HFFc6 (cell line): ENCODE results near the gene MSX2. TPM values are rescaled to one million over a fixed set of nuclear protein-coding genes. Genes with fewer than 3 reads are reported as not detected.

Experiments
- DNase-seq: peaks from one replicate; pipeline ENCODE4 v3.0.0-alpha.2; 2018
- H3K27ac Mint-ChIP-seq: 2 replicates; pipeline ENCODE4 v1.8.0; 2020; ENCODE audit warnings: mild to moderate bottlenecking, mixed read lengths
- H3K27me3 Mint-ChIP-seq: 2 replicates; pipeline ENCODE4 v1.8.0; 2021; ENCODE audit warnings: mild to moderate bottlenecking, moderate library complexity, mixed read lengths; ENCODE audit not compliant: insufficient read depth
- H3K36me3 Mint-ChIP-seq: 2 replicates; pipeline ENCODE4 v1.8.0; 2021; ENCODE audit warnings: low read depth, mixed read lengths
- H3K4me1 Mint-ChIP-seq: 2 replicates; pipeline ENCODE4 v1.8.0; 2020; ENCODE audit warnings: low read depth, mixed read lengths
- H3K4me3 Mint-ChIP-seq: 2 replicates; pipeline ENCODE4 v1.8.0; 2020; ENCODE audit warnings: mild to moderate bottlenecking, moderate library complexity, mixed read lengths
- H3K9me3 Mint-ChIP-seq: 2 replicates; pipeline ENCODE4 v1.8.0; 2020; ENCODE audit warnings: mild to moderate bottlenecking, mixed read lengths
- total RNA-seq, 6 experiments: library from RNA; stranded (reverse); fragmentation: NEBNext Ultra II Directional; extraction: Animal tissue kit (Norgen Biotek cat#: 25700); gene quantifications; 2 replicates in 1 of 6; 3 replicates in 5 of 6; pipeline ENCODE4 v1.2.3, GENCODE V29; 2021
- TF ChIP-seq, protein P1 (sequence below): fragments of 200-600 bp; sonication (generic); IDR thresholded peaks from 2 replicates; pipeline ENCODE4 v1.5.0; 2021; ENCODE audit warnings: antibody characterized with exemption, mild to moderate bottlenecking

MSX2 gene
- total RNA-seq, 6 experiments from 2014 or later, result not detected

GRCh38 chr5:174765540-174765939, 41.2 kb downstream of the MSX2 start:
- H3K27me3 Mint-ChIP-seq, result peaks cover 1% of the 10 kb centered on the region; the same call in 1 of the 2 replicates
- H3K4me3 Mint-ChIP-seq, result no peak overlapping the region
- TF ChIP-seq, protein P1, sequence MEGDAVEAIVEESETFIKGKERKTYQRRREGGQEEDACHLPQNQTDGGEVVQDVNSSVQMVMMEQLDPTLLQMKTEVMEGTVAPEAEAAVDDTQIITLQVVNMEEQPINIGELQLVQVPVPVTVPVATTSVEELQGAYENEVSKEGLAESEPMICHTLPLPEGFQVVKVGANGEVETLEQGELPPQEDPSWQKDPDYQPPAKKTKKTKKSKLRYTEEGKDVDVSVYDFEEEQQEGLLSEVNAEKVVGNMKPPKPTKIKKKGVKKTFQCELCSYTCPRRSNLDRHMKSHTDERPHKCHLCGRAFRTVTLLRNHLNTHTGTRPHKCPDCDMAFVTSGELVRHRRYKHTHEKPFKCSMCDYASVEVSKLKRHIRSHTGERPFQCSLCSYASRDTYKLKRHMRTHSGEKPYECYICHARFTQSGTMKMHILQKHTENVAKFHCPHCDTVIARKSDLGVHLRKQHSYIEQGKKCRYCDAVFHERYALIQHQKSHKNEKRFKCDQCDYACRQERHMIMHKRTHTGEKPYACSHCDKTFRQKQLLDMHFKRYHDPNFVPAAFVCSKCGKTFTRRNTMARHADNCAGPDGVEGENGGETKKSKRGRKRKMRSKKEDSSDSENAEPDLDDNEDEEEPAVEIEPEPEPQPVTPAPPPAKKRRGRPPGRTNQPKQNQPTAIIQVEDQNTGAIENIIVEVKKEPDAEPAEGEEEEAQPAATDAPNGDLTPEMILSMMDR, result no peak
- H3K36me3 Mint-ChIP-seq, result no peaks in the 10 kb centered on the region
- no peak for DNase-seq
- H3K4me1 Mint-ChIP-seq, result no peaks in the 10 kb centered on the region
- no peak overlapping the region for H3K27ac Mint-ChIP-seq
- peaks cover 31% of the 10 kb centered on the region for H3K9me3 Mint-ChIP-seq

GRCh38 chr5:174767670-174768069, 43.3 kb downstream of the MSX2 start:
- no peaks in the 10 kb centered on the region for H3K4me1 Mint-ChIP-seq
- no peak overlapping the region for H3K4me3 Mint-ChIP-seq
- 0 out of 2 replicates have a peak, but pooled peaks cover 5% of the 10 kb centered on the region for H3K36me3 Mint-ChIP-seq
- peaks cover 3% of the 10 kb centered on the region for H3K27me3 Mint-ChIP-seq
- H3K9me3 Mint-ChIP-seq, result peaks cover 41% of the 10 kb centered on the region
- TF ChIP-seq, protein P1, result no peak
- H3K27ac Mint-ChIP-seq, result no peak overlapping the region
- DNase-seq, result no peak

DNA sequence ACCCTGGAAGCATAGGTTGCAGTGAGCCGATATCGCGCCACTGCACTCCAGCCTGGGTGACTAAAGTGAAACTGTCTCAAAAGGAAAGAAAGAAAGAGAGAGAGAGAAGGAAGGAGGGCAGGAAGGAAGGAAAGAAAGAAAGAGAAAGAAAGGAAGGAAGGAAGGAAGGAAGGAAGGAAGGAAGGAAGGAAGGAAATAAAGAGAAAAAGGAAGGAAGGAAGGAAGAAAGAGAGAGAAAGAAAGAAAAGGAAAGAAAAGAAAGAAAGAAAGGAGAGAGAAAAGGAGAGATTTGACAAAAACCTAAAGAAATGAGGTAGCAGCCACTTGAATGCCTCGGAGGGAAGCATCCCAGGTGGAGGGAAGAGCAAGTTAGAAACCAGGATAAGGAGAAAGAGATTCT, 44.6 kb downstream of the MSX2 start:
- peaks cover 46% of the 10 kb centered on the region for H3K9me3 Mint-ChIP-seq
- H3K4me1 Mint-ChIP-seq, result no peaks in the 10 kb centered on the region
- no peak overlapping the region for H3K4me3 Mint-ChIP-seq
- TF ChIP-seq, protein P1, result no peak
- H3K36me3 Mint-ChIP-seq, result peaks cover 5% of the 10 kb centered on the region; the same call in 1 of the 2 replicates
- DNase-seq, result no peak
- no peak overlapping the region for H3K27ac Mint-ChIP-seq
- peaks cover 3% of the 10 kb centered on the region for H3K27me3 Mint-ChIP-seq

DNA sequence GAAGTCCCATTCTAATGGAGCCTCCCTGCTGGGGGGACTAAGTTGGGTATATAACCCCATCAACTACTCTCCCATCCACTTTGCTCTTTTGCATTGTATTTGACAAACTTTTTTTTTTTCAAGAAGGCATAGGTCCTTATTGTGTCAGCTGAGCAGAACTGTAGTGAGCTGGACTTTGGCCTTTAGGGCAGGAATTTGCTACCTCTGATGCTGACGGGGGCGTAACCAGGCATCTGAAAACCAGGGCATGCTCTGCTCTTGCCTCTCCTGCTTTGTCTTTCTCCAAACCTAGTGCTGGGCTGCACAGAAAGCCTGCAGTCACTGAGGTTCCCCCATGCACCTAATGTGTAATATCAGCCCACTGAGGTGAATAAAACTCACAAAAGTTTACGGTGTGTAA, 49.0 kb downstream of the MSX2 start:
- no peak for DNase-seq
- Mint-ChIP-seq H3K9me3 (peaks cover 39% of the 10 kb centered on the region), H3K27ac (no peak overlapping the region), H3K4me3 (no peak overlapping the region), H3K4me1 (no peaks in the 10 kb centered on the region), H3K27me3 (peaks cover 3% of the 10 kb centered on the region), H3K36me3 (peaks cover 5% of the 10 kb centered on the region; the same call in 1 of the 2 replicates)
- TF ChIP-seq, protein P1, result no peak

- Mint-ChIP-seq H3K4me3 (no peak overlapping the region), H3K27ac (no peak overlapping the region), H3K27me3 (peaks cover 2% of the 10 kb centered on the region; the same call in 1 of the 2 replicates), H3K9me3 (peaks cover 47% of the 10 kb centered on the region), H3K36me3 (peaks cover 5% of the 10 kb centered on the region; the same call in 1 of the 2 replicates), H3K4me1 (no peaks in the 10 kb centered on the region)
- TF ChIP-seq, protein P1, result no peak
- DNase-seq, result no peak
These were observed 50.7 kb downstream of the MSX2 start for GRCh38 chr5:174775081-174775480.

DNA sequence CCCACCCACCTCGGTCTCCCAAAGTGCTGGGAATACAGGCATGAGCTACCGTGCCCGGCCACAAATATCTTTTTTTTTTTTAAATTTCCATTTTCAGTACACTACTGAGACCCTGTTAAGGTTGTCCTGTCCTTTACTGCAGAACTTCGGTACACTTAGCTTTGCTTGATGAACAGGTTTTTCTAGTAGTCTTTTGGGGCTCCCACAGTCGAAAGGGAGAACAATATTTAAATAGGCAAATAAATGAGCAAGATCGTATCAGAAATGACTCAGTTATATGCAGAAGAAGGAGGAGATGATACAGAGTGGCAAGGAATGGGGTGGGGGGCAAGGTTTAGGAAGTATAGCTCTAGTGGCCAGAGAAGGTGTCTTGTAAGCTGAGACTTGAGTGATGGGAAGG, 52.7 kb downstream of the MSX2 start:
- H3K27ac Mint-ChIP-seq, result no peak overlapping the region
- H3K9me3 Mint-ChIP-seq, result peaks cover 42% of the 10 kb centered on the region
- H3K36me3 Mint-ChIP-seq, result no peaks in the 10 kb centered on the region; the same call in 1 of the 2 replicates
- H3K4me1 Mint-ChIP-seq, result no peaks in the 10 kb centered on the region
- TF ChIP-seq, protein P1, result no peak
- no peak overlapping the region for H3K4me3 Mint-ChIP-seq
- H3K27me3 Mint-ChIP-seq, result no peaks in the 10 kb centered on the region; the same call in 1 of the 2 replicates
- DNase-seq, result no peak
